T-cell (primary cell): Measurements from ENCODE around the gene RHOJ. TPM values are rescaled to one million over a fixed set of nuclear protein-coding genes. Genes with fewer than 3 reads are reported as not detected.

Source experiments
- ATAC-seq, 4 experiments: fragments of 200-7000 bp in 3 of 4; fragments of 150-1000 bp in 1 of 4; cut with Tn5 transposase; replicated peaks in 1 of 4; 1 replicate in 3 of 4; 2 replicates in 1 of 4; pipeline ENCODE4 v1.10.0; 2021; ENCODE audit warnings: moderate library complexity in 3 of 4, mild to moderate bottlenecking in 2 of 4, moderate number of reproducible peaks in 1 of 4
- CTCF ChIA-PET, 2 donors: fragments of 300-600 bp; sonication (Branson Sonifier 250); formaldehyde crosslinking; loops; one replicate each; lab custom pipeline; 2022; ENCODE audit warnings: antibody characterized with exemption in 2 of 2; lab: Charles Lee
- POLR2A ChIA-PET, 2 donors: fragments of 300-600 bp; sonication (Branson Sonifier 250); formaldehyde crosslinking; loops; one replicate each; lab custom pipeline; 2022; ENCODE audit warnings: antibody characterized with exemption in 2 of 2; lab: Charles Lee
- DNase-seq, 35 experiments: peaks; one replicate each; pipeline versions ENCODE4 v3.0.0 to v3.0.0-alpha.2; 2013 to 2023
- H3K27ac ChIP-seq: one replicate; pipeline ENCODE4 v1.5.1; 2013; ENCODE audit warnings: low read length
- H3K27me3 ChIP-seq, 2 experiments: replicated peaks in 1 of 2; 1 replicate in 1 of 2; 2 replicates in 1 of 2; pipeline versions ENCODE4 v1.6.1 to v1.7.0; 2013; ENCODE audit warnings: low read length in 1 of 2, mixed read lengths in 1 of 2; ENCODE audit not compliant: control insufficient read depth in 2 of 2, insufficient read depth in 2 of 2; ENCODE audit errors: extremely low read depth in 1 of 2
- H3K36me3 ChIP-seq, 2 donors: 1 replicate in 1 of 2; 2 replicates in 1 of 2; pipeline versions ENCODE4 v1.6.1 to v1.7.0; 2013; ENCODE audit warnings: low read length in 1 of 2; ENCODE audit not compliant: control insufficient read depth in 2 of 2, insufficient read depth in 1 of 2; ENCODE audit errors: extremely low read depth in 1 of 2
- H3K4me1 ChIP-seq, 2 experiments: 1 replicate in 1 of 2; 2 replicates in 1 of 2; pipeline versions ENCODE4 v1.6.1 to v1.7.0; 2013; ENCODE audit warnings: low read length in 2 of 2, mixed read lengths in 1 of 2; ENCODE audit not compliant: insufficient read depth in 2 of 2, control insufficient read depth in 1 of 2; ENCODE audit errors: extremely low read depth in 1 of 2
- H3K4me3 ChIP-seq, 2 donors: 1 replicate in 1 of 2; 2 replicates in 1 of 2; pipeline versions ENCODE4 v1.5.1 to v1.7.0; 2013; ENCODE audit warnings: mild to moderate bottlenecking in 2 of 2, low read length in 1 of 2, moderate library complexity in 1 of 2; ENCODE audit not compliant: control insufficient read depth in 1 of 2; ENCODE audit errors: extremely low read depth in 1 of 2
- H3K9me3 ChIP-seq: 2 replicates; pipeline ENCODE4 v1.7.0; 2013
- H3K27ac Mint-ChIP-seq, 2 donors: one replicate each; pipeline ENCODE4 v1.8.0; 2020 to 2021; ENCODE audit warnings: mild to moderate bottlenecking in 2 of 2, mixed read lengths in 2 of 2
- H3K27me3 Mint-ChIP-seq, 2 donors: one replicate each; pipeline ENCODE4 v1.8.0; 2021 to 2022; ENCODE audit warnings: mixed read lengths in 2 of 2
- H3K36me3 Mint-ChIP-seq: one replicate; pipeline ENCODE4 v1.8.0; 2021; ENCODE audit warnings: mixed read lengths
- H3K4me1 Mint-ChIP-seq, 3 donors: one replicate each; pipeline ENCODE4 v1.8.0; 2020 to 2022; ENCODE audit warnings: mixed read lengths in 3 of 3, mild to moderate bottlenecking in 1 of 3
- H3K4me3 Mint-ChIP-seq, 3 donors: one replicate each; pipeline ENCODE4 v1.8.0; 2020 to 2022; ENCODE audit warnings: mild to moderate bottlenecking in 3 of 3, mixed read lengths in 3 of 3, moderate library complexity in 3 of 3
- H3K9me3 Mint-ChIP-seq, 3 donors: one replicate each; pipeline ENCODE4 v1.8.0; 2020 to 2022; ENCODE audit warnings: mixed read lengths in 3 of 3
- WGBS: methylation state at CpG from one replicate; pipeline ENCODE4 v1.1.5; 2013; ENCODE audit warnings: missing lambda C conversion rate; ENCODE audit not compliant: insufficient coverage; 5-methylcytosine and 5-hydroxymethylcytosine counted together
- total RNA-seq, 35 experiments: library from RNA in 6 of 35; stranded (reverse) in 6 of 35; fragments of 120-200 nt in 1 of 35; gene quantifications; one replicate each; pipeline versions ENCODE4 v1.2.1 to v1.2.4 and lab custom pipeline; 2013 to 2026

Gene RHOJ
- total RNA-seq, 5 donors from 2014 or later (not counting 1 experiment from before 2014, with no cell fraction given) = not detected

GRCh38 chr14:63308723-63309317, 104.6 kb downstream of the RHOJ start:
- Histone ChIP-seq H3K4me1 (no peaks in the 10 kb centered on the region), H3K36me3 (no peaks in the 10 kb centered on the region), H3K9me3 (no peaks in the 10 kb centered on the region), H3K27me3 (peaks cover 0 to 6% of the 10 kb centered on the region in 2 experiments), H3K4me3 (no peak overlapping the region), H3K27ac (no peak overlapping the region)
- POLR2A ChIA-PET = no interaction called here
- H3K4me1 Mint-ChIP-seq = no peaks in the 10 kb centered on the region
- WGBS = 17% methylated on average over 2 of the region's 7 CpGs
- peak in 6 of 35 experiments; percentile 1 to 19 (median 2) for DNase-seq
- H3K27me3 Mint-ChIP-seq = peaks cover 12 to 21% of the 10 kb centered on the region in 2 donors
- ATAC-seq = no peak
- H3K9me3 Mint-ChIP-seq = no peaks in the 10 kb centered on the region
- H3K27ac Mint-ChIP-seq = no peak overlapping the region
- CTCF ChIA-PET = no interaction called here
- H3K36me3 Mint-ChIP-seq = no peaks in the 10 kb centered on the region
- H3K4me3 Mint-ChIP-seq = no peak overlapping the region

- no peak within 1 kb of the TSS for H3K4me3 Mint-ChIP-seq
- Histone ChIP-seq H3K4me1 (no peaks in the 10 kb centered on the region), H3K36me3 (no peaks in the 10 kb centered on the region), H3K27ac (no peak within 1 kb of the TSS), H3K9me3 (no peaks in the 10 kb centered on the region), H3K27me3 (peaks cover 0 to 4% of the 10 kb centered on the region in 2 experiments), H3K4me3 (no peak within 1 kb of the TSS)
- CTCF ChIA-PET = no interaction called here
- peaks cover 0 to 2% (median 0%) of the 10 kb centered on the region in 3 donors for H3K4me1 Mint-ChIP-seq
- ATAC-seq = no peak
- H3K27ac Mint-ChIP-seq = no peak within 1 kb of the TSS
- H3K36me3 Mint-ChIP-seq = no peaks in the 10 kb centered on the region
- H3K27me3 Mint-ChIP-seq = peaks cover 22 to 35% of the 10 kb centered on the region in 2 donors
- POLR2A ChIA-PET = no interaction called here
- DNase-seq = no peak
- H3K9me3 Mint-ChIP-seq = no peaks in the 10 kb centered on the region
Observed at GRCh38 chr14:63318835-63319234, 114.6 kb downstream of the RHOJ start, which contains the start of gene GPHB5. GPHB5 (minus strand) TSS chr14:63318935; CDS start chr14:63317849, 1,086 bp downstream.

- no peaks in the 10 kb centered on the region for H3K4me1 Mint-ChIP-seq
- no peaks in the 10 kb centered on the region for H3K4me1 ChIP-seq
- H3K9me3 Mint-ChIP-seq = no peaks in the 10 kb centered on the region
- ChIA-PET CTCF (no interaction called here), POLR2A (no interaction called here)
- no peak overlapping the region for H3K4me3 ChIP-seq
- H3K4me3 Mint-ChIP-seq = no peak overlapping the region
- no peak for DNase-seq
- no peak overlapping the region for H3K27ac ChIP-seq
- no CpG with 5 or more reads among the region's 1 CpG for WGBS
- no peaks in the 10 kb centered on the region for H3K36me3 Mint-ChIP-seq
- H3K36me3 ChIP-seq = no peaks in the 10 kb centered on the region
- H3K27me3 Mint-ChIP-seq = peaks cover 13 to 15% of the 10 kb centered on the region in 2 donors
- no peak overlapping the region for H3K27ac Mint-ChIP-seq
- ATAC-seq = no peak
- peaks cover 0 to 3% of the 10 kb centered on the region in 2 experiments for H3K27me3 ChIP-seq
- H3K9me3 ChIP-seq = no peaks in the 10 kb centered on the region
Observed at GRCh38 chr14:63322472-63322871, 118.2 kb downstream of the RHOJ start.

- no peaks in the 10 kb centered on the region for H3K36me3 Mint-ChIP-seq
- H3K4me3 Mint-ChIP-seq = no peak overlapping the region
- CTCF ChIA-PET = no interaction called here
- Histone ChIP-seq H3K4me3 (no peak overlapping the region), H3K27me3 (no peaks in the 10 kb centered on the region), H3K36me3 (no peaks in the 10 kb centered on the region), H3K9me3 (no peaks in the 10 kb centered on the region), H3K27ac (no peak overlapping the region), H3K4me1 (no peaks in the 10 kb centered on the region)
- no peak overlapping the region for H3K27ac Mint-ChIP-seq
- no peaks in the 10 kb centered on the region for H3K9me3 Mint-ChIP-seq
- 93% methylated on average over 2 of the region's 9 CpGs for WGBS
- peaks cover 13 to 15% of the 10 kb centered on the region in 2 donors for H3K27me3 Mint-ChIP-seq
- ATAC-seq (no peak), DNase-seq (no peak)
- no peaks in the 10 kb centered on the region for H3K4me1 Mint-ChIP-seq
- POLR2A ChIA-PET = no interaction called here
Observed at GRCh38 chr14:63322897-63323573, 118.8 kb downstream of the RHOJ start.

GRCh38 chr14:63326840-63327239, 122.6 kb downstream of the RHOJ start:
- H3K27me3 Mint-ChIP-seq = peaks cover 18 to 20% of the 10 kb centered on the region in 2 donors
- CTCF ChIA-PET = interaction anchor here (0.6 to 0.8 kb wide), 2 partner anchors 13 to 1810 kb away, joined by 3 to 7 read pairs; no protein-coding TSS in a partner anchor
- H3K4me1 Mint-ChIP-seq = no peaks in the 10 kb centered on the region
- Histone ChIP-seq H3K27me3 (peaks cover 0 to under 1% of the 10 kb centered on the region in 2 experiments), H3K9me3 (no peaks in the 10 kb centered on the region), H3K4me3 (no peak overlapping the region), H3K27ac (no peak overlapping the region), H3K36me3 (no peaks in the 10 kb centered on the region), H3K4me1 (no peaks in the 10 kb centered on the region)
- 92% methylated on average over 5 of the region's 5 CpGs for WGBS
- no peaks in the 10 kb centered on the region for H3K36me3 Mint-ChIP-seq
- ATAC-seq (no peak), DNase-seq (no peak)
- H3K9me3 Mint-ChIP-seq = no peaks in the 10 kb centered on the region
- POLR2A ChIA-PET = no interaction called here
- H3K4me3 Mint-ChIP-seq = no peak overlapping the region
- H3K27ac Mint-ChIP-seq = no peak overlapping the region

- Mint-ChIP-seq H3K36me3 (no peaks in the 10 kb centered on the region), H3K27ac (no peak overlapping the region), H3K9me3 (no peaks in the 10 kb centered on the region), H3K27me3 (peaks cover 21 to 26% of the 10 kb centered on the region in 2 donors), H3K4me3 (no peak overlapping the region), H3K4me1 (no peaks in the 10 kb centered on the region)
- ChIA-PET POLR2A (no interaction called here), CTCF (no interaction called here)
- H3K4me1 ChIP-seq = no peaks in the 10 kb centered on the region
- DNase-seq (no peak), ATAC-seq (no peak)
- no peak overlapping the region for H3K4me3 ChIP-seq
- no peaks in the 10 kb centered on the region for H3K9me3 ChIP-seq
- H3K36me3 ChIP-seq = no peaks in the 10 kb centered on the region
- WGBS = 73% methylated on average over 1 of the region's 6 CpGs
- H3K27ac ChIP-seq = no peak overlapping the region
- H3K27me3 ChIP-seq = peaks cover 0 to 11% of the 10 kb centered on the region in 2 experiments
Observed at GRCh38 chr14:63328787-63329737, 124.8 kb downstream of the RHOJ start.
